Limb (tissue), 2 donors: Measurements from ENCODE around the gene FSHB.
"Not testable (repeated sequence)": the region's sequence is repeated elsewhere in the genome, so short reads cannot be mapped to it uniquely, and the experiment has no call there.

Experiments
- DNase-seq, 2 donors: peaks; one replicate each; pipeline ENCODE4 v3.0.0-alpha.2; 2016; ENCODE audit errors: extremely low spot score in 2 of 2

FSHB gene

DNA sequence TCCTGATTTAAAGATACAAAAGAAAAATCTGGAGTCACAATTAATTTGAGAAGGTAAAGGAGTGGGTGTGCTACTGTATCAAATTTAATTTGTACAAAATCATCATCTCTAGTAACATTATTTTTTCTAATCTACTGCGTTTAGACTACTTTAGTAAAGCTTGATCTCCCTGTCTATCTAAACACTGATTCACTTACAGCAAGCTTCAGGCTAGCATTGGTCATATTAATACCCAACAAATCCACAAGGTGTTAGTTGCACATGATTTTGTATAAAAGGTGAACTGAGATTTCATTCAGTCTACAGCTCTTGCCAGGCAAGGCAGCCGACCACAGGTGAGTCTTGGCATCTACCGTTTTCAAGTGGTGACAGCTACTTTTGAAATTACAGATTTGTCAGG, at the start of gene FSHB:
FSHB (plus strand) TSS at position 301 of the 400 bp plus-strand sequence. CDS start 889 bp downstream, outside the sequence.
- DNase-seq: no peak

DNA sequence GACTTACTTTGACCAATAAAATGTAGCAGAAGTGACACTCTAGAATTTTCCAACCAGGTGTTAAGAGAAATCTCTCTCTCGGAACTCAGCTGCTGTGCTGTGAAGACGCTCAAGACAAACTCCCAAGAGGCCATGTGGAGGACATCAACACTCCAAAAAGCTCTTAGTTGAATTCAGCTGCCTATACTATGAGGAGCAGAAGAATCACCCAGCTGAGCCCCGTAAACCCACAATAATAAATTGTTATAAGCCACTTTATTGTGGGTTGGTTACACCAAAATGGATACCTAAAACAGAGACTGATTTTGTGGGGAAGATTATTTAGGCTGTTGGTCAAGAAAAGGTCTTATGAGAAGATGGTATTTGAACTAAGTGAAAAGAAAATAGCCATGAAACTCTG, 44.1 kb upstream of the FSHB start:
- DNase-seq: no peak

DNA sequence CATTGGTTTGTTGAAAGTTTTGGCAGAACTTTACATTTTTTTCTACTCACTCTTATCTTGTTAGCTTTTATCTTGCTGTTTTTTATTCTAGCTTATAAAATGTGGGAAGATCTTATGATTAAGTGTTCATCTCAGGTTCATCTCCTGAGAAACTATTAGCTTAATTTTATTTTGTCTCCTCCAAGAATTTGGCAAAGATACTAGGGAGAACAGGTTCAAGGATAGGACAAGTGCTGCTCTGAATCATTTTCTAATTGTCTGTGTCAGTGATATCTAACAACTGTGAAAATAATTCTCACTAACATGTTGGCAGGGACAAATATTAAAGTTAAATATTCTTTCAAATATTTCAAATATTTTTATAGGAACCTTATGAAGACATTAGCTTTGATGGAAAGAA, 38.2 kb upstream of the FSHB start:
- DNase-seq: no peak

DNA sequence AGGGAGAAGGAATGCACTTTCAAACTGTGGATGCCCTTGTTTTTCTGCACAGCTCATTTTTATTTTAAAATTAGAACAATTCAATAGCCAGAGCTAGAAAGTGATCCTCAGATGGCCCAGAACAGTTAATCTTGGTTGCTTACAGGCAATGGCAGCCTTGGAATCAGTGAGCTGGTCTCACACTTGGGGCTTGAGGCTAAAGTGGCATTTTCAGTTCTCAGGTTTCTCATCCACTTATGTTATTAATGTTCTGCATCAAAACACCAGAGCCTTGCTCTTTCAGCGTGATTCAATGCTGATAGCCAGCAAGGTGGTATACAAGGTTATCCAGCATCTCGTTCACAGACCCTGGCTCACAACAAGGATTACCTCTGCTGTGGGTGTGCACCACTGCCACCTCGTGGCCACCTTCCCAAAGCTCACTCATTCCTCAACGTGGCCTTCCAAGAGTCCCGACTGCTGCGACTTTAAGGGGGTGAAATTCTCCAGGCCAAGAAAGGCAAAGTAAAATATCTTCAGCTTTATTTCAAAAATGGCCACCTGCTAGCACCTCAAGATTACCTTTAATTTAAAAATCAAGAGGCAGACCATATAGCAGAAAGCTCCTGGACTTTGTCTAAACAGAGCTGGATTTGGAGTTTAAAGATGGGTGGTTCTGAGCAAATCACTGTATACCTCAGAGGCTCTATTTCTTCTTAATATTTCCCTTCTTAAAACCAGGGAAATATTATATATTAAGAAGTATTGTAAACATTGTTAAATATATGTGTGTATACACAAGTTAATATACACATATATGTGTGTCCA, 34.2 kb upstream of the FSHB start:
- peak; percentile 55 to 84 for DNase-seq

DNA sequence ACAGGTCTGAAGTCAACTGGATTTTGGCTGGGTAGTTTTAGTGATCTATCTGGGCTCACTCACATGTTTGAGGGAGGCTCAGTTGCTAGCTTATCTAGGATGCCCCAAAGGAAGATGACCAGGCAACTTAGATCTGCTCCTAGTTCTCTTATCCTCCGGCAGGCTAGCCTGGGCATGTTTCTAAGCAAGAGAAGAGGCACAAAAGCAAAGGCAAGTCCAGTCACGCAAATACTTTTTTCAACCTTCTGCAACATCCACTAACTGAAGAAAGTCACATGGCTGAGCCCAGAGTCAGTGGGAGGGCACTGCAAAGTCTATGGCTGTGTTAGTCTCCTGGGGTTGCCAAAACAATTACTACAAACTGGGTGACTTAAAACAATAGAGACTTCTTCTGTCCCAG, 32.9 kb upstream of the FSHB start:
- no peak for DNase-seq

DNA sequence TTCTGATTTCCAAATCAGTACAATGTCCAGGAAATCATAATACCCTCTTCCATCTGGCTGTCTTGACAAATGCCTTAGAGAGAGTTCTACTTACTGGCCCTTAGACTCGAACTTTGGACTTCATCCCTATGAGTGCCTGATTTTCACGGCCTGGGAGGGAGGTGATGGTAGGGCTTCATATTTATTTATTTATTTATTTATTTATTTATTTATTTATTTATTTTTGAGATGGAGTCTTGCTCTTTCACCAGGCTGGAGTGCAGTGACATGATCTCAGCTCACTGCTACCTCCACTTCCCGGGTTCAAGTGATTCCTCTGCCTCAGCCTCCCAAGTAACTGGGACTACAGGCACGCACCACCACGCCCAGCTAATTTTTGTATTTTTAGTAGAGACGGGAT, 27.8 kb upstream of the FSHB start:
- DNase-seq: not testable (repeated sequence)

DNA sequence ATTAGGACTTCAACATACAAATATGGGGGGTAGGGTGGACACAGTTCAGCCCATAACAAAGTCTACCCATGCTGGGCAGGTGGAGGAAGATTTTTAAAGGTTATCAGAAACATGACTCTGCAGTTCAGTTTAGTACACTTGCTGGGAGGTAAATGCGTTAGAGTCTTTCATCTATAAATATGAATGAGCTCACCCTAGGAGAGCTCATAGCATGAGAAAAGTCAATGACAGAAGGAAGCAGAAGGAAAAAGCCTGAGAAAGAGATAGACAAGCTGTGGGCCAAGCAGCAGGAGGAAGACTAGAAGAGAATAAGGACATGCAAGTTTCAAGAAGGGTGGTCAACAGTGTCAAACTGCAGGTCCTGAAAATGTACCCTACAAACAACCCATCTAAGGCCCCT, 27.0 kb upstream of the FSHB start:
- DNase-seq: no peak

DNA sequence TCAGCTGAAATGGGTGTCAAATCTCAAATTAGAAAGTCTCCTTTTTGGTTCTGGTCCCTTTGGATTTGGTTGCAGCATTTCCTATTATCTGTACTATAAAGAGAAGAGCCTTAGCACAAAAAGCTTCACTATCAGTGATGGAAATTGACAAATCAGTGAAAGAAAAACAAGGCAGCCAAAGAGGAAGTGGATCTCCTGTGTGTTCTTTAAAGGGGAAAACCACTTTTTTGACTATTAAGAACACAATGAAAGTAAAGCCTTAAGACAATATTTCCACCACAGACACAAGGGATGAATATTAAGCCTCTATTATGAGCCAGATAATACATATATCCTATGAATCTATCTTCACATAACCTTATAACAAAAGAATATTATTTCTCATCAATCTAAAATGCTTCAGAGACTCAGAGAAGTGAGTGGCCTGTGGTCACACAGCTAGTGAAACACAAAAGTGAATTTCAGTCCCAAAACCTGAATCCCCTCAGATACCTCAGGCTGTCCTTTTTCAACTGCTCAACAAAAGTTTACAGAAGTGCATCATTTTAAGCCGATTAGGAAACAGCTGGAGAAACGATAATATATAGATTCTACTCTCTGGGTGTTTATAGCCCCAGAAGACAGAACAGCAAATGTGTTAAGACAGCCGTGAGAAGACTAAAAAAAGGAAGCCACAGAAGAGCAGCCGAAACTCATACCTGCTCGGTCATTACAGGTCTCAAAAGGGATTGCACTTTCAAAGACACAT, 24.4 kb upstream of the FSHB start:
- no peak for DNase-seq

DNA sequence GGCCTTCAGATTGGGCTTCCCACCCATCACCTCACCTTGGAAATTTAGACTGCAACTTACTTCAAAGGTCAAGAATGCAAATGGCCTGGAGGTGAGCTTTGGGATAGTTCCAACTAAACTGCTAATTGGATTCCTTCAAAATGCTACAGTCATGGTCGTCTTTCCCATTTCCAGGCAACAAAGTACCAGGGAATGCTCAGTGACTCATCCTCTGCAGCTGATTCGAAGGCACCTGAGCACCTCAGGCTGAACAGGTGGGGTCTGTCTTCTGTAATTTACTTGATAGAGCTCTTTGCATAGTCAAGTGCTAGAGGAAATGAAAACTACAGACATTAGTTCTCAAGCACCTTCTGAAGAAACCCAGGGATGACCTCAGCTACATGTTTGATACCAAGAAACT, 20.5 kb upstream of the FSHB start:
- no peak for DNase-seq

DNA sequence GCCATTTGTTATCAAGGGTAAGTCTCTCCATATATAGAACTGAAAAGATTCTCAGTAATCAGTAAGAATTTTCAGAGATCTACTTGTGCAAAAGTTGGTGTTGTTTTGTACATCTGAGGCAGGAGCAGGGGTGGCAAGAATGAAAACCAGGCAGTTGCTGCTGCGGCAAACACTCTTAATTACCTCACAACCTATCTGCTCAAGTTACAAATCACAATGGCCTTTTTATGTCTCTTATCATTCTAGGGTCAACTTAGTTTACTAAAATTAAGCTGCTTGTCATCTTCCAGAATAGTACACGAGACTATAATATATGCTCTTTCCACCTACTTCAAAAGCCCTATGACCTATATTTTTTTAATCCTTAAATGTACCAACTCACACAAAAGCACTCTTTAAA, 14.3 kb upstream of the FSHB start:
- no peak for DNase-seq

DNA sequence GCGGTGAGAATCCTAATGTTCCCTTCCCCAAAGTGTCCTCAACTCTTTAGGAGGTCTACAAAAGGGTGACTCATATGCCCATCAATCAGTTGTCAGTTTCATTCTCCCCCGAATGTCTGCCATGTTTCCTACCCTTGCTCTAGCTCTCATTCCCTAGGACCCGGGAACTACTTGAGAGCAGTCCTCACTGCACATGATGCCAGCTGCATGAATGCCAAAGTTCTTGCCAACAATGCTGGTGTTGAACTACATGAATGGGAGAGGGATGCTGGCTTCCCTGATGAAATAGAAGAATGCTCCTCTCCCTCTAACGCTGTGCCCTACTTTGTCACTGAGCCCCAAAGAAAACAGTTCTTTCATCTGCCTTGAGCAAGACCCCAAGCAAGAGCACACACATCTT, 12.5 kb upstream of the FSHB start:
- no peak for DNase-seq

DNA sequence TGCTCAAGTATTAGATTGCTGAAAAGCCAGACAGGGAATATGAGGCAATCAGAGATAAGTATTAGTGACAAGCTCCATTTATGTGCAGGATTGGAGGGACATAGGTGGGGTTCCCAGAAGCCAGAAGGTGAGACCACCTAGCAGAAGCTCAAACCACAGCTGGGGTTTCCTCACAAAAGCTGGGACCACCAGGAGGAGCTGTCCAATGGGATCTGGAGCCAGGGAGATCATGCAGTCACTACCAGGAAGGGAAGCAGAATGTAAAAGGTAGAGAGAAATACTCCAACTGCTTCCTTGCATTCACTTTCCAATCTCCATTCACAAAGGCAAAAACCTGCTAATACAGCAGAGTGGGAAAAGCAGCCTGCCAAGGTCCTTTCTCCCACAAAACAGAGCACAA, 5.2 kb upstream of the FSHB start:
- DNase-seq: no peak

DNA sequence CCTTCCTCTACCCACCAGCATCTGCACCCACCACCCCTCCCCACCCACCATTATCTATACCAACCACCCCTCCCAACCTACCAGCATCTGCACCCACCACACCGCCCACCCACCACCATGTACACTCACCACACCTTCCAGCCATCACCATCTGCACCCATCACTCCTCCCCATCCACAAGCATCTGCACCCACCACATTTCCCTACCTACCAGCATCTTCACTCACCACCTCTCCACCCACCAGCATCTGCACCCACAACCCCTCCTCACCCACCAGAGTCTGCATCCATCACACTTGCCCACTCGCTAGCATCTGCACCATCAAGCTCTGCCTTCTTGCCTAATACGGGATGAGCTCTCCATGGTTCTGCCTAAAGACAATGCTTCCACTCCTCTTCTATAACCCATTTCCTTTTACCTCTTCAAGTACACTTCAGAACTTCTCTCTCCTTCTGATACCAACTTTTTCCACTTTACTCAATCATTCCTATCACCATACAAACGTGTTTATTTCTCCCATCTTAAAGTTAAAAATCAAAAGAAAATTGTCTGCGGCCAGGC, 2.4 kb upstream of the FSHB start:
- no peak for DNase-seq

DNA sequence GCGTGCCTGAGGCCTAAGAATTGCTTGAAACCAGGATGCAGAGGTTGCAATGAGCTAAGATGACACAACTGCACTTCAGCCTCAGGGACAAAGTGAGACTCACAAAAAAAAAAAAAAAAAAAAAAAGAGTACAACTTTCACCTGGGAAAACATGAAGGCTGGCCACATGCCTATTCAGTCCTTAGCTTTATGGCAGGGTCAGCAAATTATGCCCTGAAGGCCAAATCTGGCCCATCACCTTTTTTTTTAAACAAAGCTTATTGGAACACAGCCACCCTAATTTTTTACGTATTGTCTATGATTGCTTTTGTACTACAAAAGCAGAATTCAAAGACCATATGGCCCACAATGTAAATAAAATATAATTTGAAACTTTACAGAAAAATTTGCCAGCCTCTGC, 8.2 kb downstream of the FSHB start:
- DNase-seq: no peak

DNA sequence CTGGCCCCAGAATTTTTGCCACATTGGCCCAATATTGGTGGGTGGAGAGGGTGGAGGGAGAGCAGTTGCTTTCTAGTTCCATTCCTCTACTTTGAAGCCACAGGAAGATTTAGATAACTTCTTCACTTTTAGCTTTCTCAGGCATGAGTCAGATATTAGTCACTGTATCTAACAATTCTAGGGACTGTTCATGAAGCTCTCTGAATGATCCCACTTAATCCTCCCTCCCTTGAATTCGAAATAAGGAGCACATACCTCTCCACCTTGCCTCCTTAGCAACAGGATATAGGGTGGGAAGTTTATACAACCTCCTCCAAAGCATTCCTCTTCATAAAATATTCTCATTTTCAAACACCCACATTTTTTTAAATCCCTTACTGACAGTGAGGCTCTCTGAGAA, 13.5 kb downstream of the FSHB start:
- DNase-seq: no peak

DNA sequence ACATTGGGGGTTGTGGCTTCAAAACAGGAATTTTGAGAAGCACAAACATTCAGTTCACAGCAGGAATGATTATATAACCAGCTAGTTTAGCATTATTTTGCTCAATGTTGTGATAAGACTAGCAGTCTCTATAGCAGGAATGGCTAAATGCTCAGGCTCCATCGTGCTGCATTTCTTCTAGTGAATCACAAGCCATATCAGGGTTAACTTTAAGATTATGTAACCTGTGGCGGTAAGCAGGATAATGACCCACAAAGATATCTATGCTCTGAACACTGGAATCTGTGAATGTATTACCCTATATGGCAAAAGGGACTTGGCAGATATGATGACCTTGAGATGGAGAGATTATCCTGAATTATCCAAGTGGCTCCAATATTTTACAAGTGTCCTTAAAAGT, 14.8 kb downstream of the FSHB start:
- DNase-seq: no peak

DNA sequence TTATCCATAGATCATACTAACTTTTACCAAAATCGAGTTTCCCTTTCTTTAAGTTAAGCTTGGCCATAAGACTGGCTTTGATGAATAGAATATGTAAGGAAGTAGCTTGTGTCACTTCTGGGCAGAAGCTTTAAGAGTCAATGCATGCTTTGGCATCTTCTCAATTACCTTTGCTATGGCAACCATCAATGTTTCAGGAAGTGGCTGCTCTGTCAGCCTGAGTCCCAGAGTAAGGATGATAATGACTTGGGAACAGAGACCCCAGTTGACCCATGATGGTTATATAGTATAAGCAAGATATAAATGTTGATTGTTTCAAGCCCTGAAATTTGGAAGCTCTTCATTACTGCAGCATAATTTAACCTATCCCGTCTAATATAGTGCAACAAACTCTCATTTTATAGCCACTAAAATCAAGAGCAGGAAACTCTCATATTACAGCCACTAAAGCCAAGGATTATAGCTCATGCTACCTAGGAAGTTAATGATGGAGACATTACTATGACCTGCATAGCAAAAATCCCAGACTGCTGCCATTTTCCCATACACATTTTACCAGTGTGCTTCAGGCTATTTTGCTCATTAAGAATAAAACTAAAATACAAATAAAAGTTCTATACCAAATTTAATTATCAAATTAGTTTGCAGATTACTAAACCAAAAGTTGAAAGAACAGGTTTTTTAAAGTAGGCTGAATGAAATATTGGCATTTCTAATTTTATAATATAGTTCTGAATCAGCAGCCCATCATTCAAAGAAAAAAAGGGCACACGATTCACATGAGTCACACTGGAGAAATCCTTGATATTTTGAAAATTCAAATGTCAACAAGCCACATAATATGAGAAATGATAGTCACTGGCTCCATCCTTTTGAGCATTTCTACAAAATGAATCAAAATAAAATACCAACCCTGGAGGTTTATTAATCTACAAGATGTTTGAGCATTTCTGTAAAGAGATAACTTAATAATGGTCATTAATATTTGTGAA, 23.8 kb downstream of the FSHB start:
- DNase-seq: no peak

DNA sequence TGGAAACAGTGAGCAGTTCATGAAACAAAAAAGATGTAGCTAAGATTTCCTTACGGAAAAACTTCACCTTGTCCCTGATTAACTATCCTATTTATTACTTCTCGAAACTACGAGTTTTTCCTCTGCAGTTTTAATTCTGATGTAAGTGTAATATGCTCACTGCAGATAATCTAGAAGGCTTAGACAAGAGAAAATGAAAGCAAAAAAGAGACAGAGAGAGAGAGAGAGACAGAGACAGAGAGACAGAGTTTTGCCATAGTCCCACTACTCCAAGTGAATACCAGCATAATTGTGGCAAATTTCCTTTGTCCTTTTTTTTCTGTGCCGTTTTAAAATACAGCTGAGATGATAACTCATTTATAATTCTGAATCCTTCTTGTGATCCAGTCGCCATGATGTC, 24.8 kb downstream of the FSHB start:
- no peak for DNase-seq

DNA sequence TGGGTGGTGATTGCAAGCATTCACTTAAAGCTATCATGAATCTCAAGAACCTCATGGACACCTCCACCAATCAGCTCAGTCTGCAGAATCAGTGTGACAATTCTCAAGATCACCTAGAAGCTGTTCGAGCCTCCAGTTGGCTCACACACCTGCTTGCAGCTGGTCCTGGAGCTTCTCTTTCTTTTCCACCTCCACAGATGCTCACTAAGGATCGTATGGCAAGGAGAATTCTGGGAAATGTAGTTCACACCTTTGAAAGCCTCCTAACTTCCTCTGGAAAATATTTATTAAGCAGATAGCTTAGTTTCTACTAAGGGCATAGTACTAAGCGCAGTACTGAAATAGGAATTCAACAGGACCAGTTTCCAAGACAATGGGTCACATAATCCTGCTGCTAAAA, 26.2 kb downstream of the FSHB start:
- no peak for DNase-seq

DNA sequence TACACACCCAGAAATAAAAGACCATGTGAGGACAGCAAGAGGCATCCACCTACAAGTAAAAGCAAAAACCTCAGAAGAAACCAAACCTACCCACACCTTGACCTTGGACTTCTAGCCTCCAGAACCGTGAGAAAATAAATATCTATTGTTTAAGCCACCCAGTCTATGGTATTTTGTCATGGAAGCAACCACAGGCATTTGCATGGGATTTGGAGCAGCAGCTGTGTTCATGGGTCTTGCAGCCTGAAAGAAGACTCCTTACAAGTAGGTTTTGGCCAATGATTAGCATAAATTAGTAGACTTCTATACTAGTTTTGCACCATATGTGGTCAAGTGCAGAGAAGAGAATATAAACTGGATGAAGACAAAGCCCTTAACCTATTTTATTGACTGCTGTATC, 27.9 kb downstream of the FSHB start:
- DNase-seq: no peak

DNA sequence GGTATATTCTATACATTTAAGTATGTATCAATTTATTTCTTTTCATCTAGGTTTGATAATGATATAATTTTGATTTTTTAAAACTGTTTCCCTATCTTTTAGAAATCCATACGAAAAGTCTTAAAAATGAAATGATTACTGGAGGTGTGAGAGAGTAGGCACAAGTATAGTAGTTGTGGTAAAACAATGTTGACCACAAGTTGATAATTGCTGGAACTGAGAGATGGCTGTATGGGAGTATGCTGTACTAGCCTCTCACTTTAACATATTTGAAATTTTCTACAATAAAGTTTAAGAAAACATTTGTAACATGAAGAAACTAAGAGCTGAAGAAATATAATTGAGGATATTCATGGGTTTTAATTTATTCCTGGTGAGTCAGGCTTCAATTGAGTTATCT, 30.0 kb downstream of the FSHB start:
- no peak for DNase-seq

DNA sequence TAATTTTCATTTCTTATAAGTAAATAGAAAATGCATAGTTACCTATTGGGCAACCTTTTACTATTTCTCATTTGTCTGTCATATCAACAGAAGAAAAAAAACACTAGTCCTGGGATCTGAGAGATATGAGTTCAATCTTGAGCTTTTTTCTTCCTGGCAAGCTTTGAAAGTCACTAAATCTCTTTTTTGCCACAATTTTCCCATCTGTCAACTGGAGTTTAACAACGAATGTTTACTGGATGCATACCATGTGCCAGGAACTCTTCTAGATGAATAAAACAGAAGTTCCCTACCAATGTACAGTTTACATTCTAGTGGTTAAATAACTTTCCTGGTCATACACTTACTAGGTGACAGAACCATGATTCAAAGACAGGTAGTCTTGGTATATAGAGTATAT, 31.0 kb downstream of the FSHB start:
- no peak for DNase-seq
